ENCODE results near the gene ANKRD17.

Gene ANKRD17

GRCh38 chr4:73222466-73223257 is 35.9 kb downstream of the ANKRD17 start:
- peak; percentile 95 for DNase-seq (ENCODE audit: low read depth)
- no peak for TF ChIP-seq CTCF (conservative IDR thresholded peaks at IDR 0.05; ENCODE audit: control insufficient read depth, insufficient read depth, low read depth, low read length)
- peak overlapping the region; percentile 74 for H3K4me3 ChIP-seq (ENCODE audit: control insufficient read depth, low read depth, low read length)

- no peak for TF ChIP-seq CTCF (conservative IDR thresholded peaks at IDR 0.05; ENCODE audit: control insufficient read depth, insufficient read depth, low read depth, low read length)
- peak overlapping the region; percentile 74 for H3K4me3 ChIP-seq (ENCODE audit: control insufficient read depth, low read depth, low read length)
- no peak for DNase-seq (ENCODE audit: low read depth)
These were observed 36.9 kb downstream of the ANKRD17 start for GRCh38 chr4:73221734-73222133.

GRCh38 chr4:73220815-73221214 is 37.8 kb downstream of the ANKRD17 start:
- TF ChIP-seq CTCF (conservative IDR thresholded peaks at IDR 0.05; ENCODE audit: control insufficient read depth, insufficient read depth, low read depth, low read length) = no peak
- H3K4me3 ChIP-seq (ENCODE audit: control insufficient read depth, low read depth, low read length) = no peak overlapping the region
- no peak for DNase-seq (ENCODE audit: low read depth)

GRCh38 chr4:73213916-73214653 is 44.5 kb downstream of the ANKRD17 start:
- H3K4me3 ChIP-seq (ENCODE audit: control insufficient read depth, low read depth, low read length) = no peak overlapping the region
- no peak for TF ChIP-seq CTCF (conservative IDR thresholded peaks at IDR 0.05; ENCODE audit: control insufficient read depth, insufficient read depth, low read depth, low read length)
- DNase-seq (ENCODE audit: low read depth) = peak; percentile 31

- H3K4me3 ChIP-seq (ENCODE audit: control insufficient read depth, low read depth, low read length) = no peak overlapping the region
- no peak for DNase-seq (ENCODE audit: low read depth)
- TF ChIP-seq CTCF (conservative IDR thresholded peaks at IDR 0.05; ENCODE audit: control insufficient read depth, insufficient read depth, low read depth, low read length) = no peak
These were observed 45.4 kb downstream of the ANKRD17 start for GRCh38 chr4:73212982-73213730.

- H3K4me3 ChIP-seq (ENCODE audit: control insufficient read depth, low read depth, low read length) = no peak overlapping the region
- DNase-seq (ENCODE audit: low read depth) = no peak
- TF ChIP-seq CTCF (conservative IDR thresholded peaks at IDR 0.05; ENCODE audit: control insufficient read depth, insufficient read depth, low read depth, low read length) = no peak
These were observed 46.6 kb downstream of the ANKRD17 start for GRCh38 chr4:73211968-73212367.

Measured in fibroblast of mammary gland (primary cell).